ENCODE measurements around the gene CHFR. TPM values are rescaled to one million over a fixed set of nuclear protein-coding genes. Genes with fewer than 3 reads are reported as not detected.

Gene CHFR
- total RNA-seq, 1 experiment from 2014 or later = 53.3 TPM

DNA sequence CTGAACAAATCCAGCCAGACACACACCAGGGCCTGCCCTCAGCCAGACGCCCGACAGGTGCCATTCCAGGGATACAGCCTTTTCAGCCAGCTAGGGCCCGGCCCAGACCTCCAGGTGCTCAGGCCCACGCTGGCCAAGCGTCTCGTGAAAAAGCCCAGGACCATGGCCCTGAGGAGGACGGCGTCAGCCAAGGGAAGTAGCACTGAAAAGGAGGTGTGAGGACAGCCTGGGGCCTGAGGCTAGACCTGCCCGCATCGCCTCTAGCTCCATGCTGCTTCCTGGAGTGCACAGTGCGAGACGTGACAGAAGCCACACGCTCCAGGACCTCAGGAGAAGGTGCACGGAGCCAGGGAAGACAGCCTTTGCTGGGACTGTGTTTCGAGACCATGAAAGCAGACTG, 88.6 kb downstream of the CHFR start:
- Mint-ChIP-seq H3K27ac (no peak overlapping the region; a peak in 1 of 7 replicates), H3K27me3 (ENCODE audit: low read depth) (no peaks in the 10 kb centered on the region; the same call in 1 of the 2 replicates), H3K36me3 (ENCODE audit: insufficient read depth in 1 of 3, low read depth in 3 of 3) (peaks cover 31 to 88% (median 77%) of the 10 kb centered on the region in 3 experiments), H3K9me3 (no peaks in the 10 kb centered on the region), H3K4me1 (no peaks in the 10 kb centered on the region), H3K4me3 (no peak overlapping the region)
- Histone ChIP-seq H3K23me2 (ENCODE audit: insufficient read length, low read depth, low read length, poor library complexity, severe bottlenecking) (no peaks in the 10 kb centered on the region), H2AK5ac (ENCODE audit: insufficient read length, low read length) (no peak overlapping the region), H2BK12ac (ENCODE audit: insufficient read length, low read depth, low read length) (no peak overlapping the region), H3K4me1 (ENCODE audit: insufficient read depth, low read length) (no peaks in the 10 kb centered on the region), H3K14ac (ENCODE audit: insufficient read depth, low read length) (no peak overlapping the region), H3K27me3 (ENCODE audit: insufficient read depth, low read length) (no peaks in the 10 kb centered on the region), H3K79me1 (ENCODE audit: insufficient read depth, low read depth, low read length, poor library complexity, severe bottlenecking) (no peaks in the 10 kb centered on the region), H3T11ph (ENCODE audit: low read length) (no peak overlapping the region), H3K27ac (ENCODE audit: insufficient read length, low read depth, low read length) (no peak overlapping the region), H3K23ac (ENCODE audit: insufficient read length, low read depth, low read length) (no peak overlapping the region), H3K79me2 (ENCODE audit: insufficient read depth, low read length) (no peaks in the 10 kb centered on the region), H2AFZ (ENCODE audit: low read length) (no peak overlapping the region), H2BK120ac (ENCODE audit: low read depth, low read length, poor library complexity, severe bottlenecking) (no peak overlapping the region), H3K4ac (ENCODE audit: low read depth, low read length) (no peak overlapping the region), H2BK5ac (ENCODE audit: insufficient read length, low read length) (no peak overlapping the region), H3K56ac (ENCODE audit: insufficient read length, low read depth, low read length) (no peak overlapping the region), H3K18ac (ENCODE audit: insufficient read length, low read depth, low read length) (no peak overlapping the region), H2BK15ac (ENCODE audit: low read depth, low read length) (no peak overlapping the region), H4K91ac (ENCODE audit: insufficient read length, low read depth, low read length) (no peak overlapping the region), H3K4me2 (ENCODE audit: insufficient read depth, insufficient read length, low read length) (no peak overlapping the region), H4K5ac (ENCODE audit: insufficient read length, low read depth, low read length) (no peak overlapping the region), H4K20me1 (ENCODE audit: control insufficient read depth, insufficient read depth, insufficient read length) (peaks cover 2% of the 10 kb centered on the region), H2BK20ac (ENCODE audit: low read depth, low read length, poor library complexity, severe bottlenecking) (no peak overlapping the region), H3K9ac (ENCODE audit: extremely low read depth, insufficient read length, low read length) (no peak overlapping the region), H4K8ac (replicated peaks; ENCODE audit: insufficient read length, low read depth, low read length) (no peak overlapping the region), H3K9me3 (ENCODE audit: control insufficient read depth, low read depth, low read length) (no peaks in the 10 kb centered on the region)
- no peak for DNase-seq
- no CpG with 5 or more reads among the region's 15 CpGs for WGBS (ENCODE audit: extremely low coverage, insufficient read length, low lambda C conversion rate)
- TF ChIP-seq CTCF (conservative IDR thresholded peaks at IDR 0.05) = no peak

Measured in H9 (cell line).